Activated CD4-positive, alpha-beta T cell treated with anti-CD3 and anti-CD28 coated beads, Interleukin-2, amount 50 U/mL, for 16 hours (primary cell): ENCODE results near the gene FMO2.
A peak's percentile ranks its signal among the peaks of the same experiment; 100 is the strongest.

Experiments
- DNase-seq: peaks from one replicate; pipeline ENCODE4 v3.0.0-alpha.2; 2020

The FMO2 gene

DNA sequence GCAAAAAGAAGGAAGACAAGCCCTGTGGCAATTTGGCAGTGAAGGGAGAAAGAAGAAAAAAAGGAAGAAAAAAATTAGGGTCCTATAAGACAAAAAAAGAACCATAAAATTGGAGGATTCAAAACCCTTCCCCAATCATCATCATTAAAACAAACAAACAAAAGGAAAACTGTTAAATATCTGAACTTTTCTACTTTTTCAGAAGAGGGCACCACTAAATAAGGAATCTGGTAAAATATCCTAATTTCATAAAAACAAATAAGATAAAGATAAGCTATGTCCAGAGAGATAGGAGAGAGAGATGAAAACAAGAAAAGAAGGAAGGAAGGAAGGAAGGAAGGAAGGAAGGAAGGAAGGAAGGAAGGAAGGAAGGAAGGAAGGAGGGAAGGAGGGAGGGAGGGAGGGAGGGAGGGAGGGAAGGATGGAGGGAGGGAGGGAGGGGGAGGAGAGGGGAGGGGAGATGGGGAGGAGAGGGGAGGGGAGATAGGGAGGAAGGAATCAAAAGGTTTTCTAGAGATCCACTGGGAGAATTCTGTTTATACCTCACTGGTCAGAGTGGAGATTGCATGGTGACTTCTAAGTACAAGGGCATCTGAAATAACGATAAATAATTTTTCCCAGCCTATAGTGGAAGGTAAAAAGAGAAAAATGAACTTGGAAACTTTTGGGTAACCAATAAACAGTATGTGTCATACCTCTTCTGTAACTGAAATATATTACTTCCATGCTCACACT is 10.4 kb upstream of the FMO2 start:
- DNase-seq = no peak

- DNase-seq = no peak
Observed at GRCh38 chr1:171177261-171177660, 7.8 kb upstream of the FMO2 start.

GRCh38 chr1:171179318-171180227 is 5.5 kb upstream of the FMO2 start:
- no peak for DNase-seq

GRCh38 chr1:171180670-171181069 is 4.4 kb upstream of the FMO2 start:
- DNase-seq = no peak

GRCh38 chr1:171188388-171189266 is 3.5 kb downstream of the FMO2 start:
- DNase-seq = peak; percentile 54

DNA sequence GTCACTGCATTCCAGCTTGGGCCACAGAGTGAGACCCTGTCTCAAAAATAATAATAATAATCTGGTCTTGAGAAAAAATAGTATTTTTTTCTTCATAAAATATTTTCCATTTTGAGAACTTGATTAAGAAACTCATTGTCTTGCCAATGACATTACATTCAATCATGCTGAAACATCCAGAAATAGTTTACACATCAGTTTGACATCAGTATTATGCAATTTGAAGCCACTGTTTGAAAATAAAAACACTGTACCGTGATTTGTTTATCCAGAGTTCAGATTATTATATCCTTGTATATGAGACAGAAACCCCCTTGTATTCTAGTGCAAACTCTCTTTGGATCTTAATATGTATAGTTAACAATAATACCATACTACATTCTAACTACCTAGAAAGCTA is 6.9 kb downstream of the FMO2 start:
- DNase-seq = no peak

DNA sequence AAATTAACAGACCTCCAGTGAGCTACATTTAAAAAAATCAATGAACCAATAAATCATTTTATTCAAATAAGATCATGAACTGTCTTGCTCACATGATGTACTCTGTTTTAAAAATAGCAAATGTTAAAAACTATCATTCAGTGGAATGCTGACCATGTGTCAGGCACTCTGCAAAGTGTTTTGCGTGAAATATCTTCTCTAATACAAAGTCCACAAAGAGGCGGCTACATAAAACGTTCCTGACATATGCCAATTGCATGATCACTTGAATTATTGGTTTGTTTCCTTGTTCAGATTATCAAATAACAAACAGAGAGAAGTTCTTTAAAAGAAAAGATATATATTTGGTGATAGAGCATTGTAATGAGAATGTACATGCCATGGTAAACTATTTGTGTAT is 10.7 kb downstream of the FMO2 start:
- DNase-seq = no peak

GRCh38 chr1:171196351-171196750 is 11.3 kb downstream of the FMO2 start:
- DNase-seq = no peak

DNA sequence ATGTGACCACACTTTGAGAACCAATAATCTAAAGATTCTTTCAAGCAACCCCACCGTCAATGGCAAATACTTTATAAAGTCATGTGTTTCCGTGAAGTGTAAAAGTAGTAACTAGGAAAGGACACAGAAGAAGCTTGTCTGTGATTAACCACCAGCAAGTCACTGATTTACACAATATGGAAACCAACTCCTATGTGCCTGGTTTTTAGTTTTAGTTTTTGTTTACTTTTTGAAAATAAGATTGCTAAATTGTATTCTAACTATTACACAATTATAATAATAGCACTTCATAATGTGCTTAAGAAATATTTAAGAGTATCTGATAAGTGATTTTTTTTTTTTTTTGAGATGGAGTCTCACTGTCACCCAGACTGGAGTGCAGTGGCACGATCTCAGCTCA is 13.0 kb downstream of the FMO2 start:
- no peak for DNase-seq

- DNase-seq = no peak
Observed at GRCh38 chr1:171204296-171204695, 19.2 kb downstream of the FMO2 start.

- no peak for DNase-seq
Observed at GRCh38 chr1:171206204-171206977, 21.3 kb downstream of the FMO2 start.

GRCh38 chr1:171206978-171207355 is 21.9 kb downstream of the FMO2 start:
- DNase-seq = no peak

GRCh38 chr1:171207377-171207776 is 22.3 kb downstream of the FMO2 start:
- no peak for DNase-seq

GRCh38 chr1:171210355-171210754 is 25.3 kb downstream of the FMO2 start:
- no peak for DNase-seq

DNA sequence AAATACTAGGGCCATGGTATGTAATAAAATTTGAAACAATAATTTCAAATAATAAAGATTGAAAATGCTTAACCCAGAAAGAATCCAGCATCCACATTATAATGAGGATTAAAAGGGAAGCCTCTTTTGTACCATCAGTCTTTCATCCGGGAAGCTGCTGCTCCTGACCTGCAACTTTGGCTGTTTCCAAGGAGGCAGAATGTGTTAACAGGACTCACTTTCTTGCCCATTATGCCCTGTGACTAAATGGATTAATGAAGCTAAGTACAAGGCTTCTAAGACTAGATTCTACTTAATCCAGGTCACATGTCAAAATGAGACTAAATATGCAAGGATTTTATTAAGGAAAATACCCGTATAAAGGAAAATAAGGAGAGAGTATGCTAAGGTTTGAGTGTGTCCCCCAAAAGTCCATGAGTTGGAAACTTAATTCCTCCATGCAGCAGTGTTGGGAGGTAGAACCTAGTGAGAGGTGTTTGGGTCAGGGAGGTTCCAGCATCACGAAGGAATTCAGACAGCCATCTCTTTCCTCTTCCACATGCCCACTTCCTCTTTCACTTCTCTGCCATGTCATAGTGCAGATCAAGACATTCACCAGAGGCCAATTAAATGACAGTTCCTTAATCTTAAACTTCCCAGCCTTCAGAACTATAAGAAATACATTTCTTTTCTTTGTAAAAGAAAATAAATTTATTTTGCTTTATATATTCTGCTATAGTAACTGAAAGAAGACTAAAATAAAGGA is 27.7 kb downstream of the FMO2 start:
- DNase-seq = no peak

DNA sequence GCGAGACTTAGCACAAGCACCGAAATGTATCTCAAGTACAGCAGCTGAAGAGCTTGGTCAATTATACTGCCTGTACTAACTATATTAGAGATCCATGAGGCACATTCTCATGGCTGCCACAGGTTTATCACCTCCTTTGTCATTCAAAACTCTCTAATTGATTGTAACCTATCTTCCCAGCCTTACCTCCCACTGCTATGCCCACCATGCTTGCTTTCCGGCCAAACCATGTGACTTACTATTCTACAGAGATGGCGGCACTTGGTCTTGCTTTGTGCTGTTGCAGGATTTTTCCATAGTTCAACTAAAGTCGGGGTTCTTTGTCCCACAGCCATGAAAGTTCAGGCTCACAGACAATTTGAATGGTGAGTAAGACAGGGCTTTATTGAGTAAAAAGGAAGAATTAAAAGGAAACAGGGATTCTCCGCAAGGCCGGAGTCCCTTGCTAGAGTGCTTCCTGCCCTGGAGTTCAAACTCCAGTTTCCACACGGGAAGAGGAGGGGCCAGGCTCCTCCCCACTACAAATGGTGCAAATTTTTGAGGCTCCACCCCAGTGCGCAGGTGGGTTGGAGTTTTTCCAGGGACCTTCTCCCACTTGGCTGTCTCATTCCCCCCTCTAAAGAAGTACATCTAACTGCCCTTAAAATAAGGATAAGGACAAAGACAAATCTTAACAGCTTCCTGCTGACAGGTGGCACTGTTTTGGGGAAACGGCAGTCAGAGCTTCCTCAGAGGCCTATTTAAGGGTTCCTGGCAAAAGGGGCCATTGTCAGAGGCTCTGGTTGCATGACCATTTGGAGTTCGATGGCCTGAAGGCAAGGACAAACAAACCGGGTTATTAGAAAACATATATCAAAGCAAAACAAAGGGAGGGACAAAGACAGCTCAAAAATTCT is 28.7 kb downstream of the FMO2 start:
- no peak for DNase-seq

GRCh38 chr1:171217658-171218443 is 32.8 kb downstream of the FMO2 start:
- DNase-seq = no peak

DNA sequence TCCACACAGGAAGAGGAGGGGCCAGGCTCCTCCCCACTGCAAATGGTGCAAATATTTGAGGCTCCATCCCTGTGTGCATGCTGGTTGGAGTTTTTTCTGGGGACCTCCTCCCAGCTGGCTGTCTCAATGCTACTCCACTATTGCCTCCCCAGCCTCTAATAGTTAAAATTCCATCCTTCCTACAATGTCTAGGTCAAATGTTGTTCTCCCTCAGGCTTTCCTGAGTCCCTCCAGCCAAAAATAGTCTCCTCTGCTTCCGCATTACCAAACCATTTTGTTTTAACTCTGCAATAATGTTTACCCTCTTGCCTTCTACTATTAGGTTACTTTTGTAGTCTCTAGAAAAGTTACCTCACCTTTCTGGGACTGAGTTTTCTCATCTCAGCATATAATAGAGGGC is 33.6 kb downstream of the FMO2 start:
- no peak for DNase-seq

- DNase-seq = no peak
Observed at GRCh38 chr1:171219346-171220080, 34.4 kb downstream of the FMO2 start.
